OCI-LY3 (cell line): ENCODE data around the gene MAN2A1.

ENCODE experiments used
- CTCF ChIP-seq: fragments of 200-600, 300-600 bp; sonication (generic); IDR thresholded peaks from 2 replicates; pipeline ENCODE4 v1.5.1; 2014; ENCODE audit warnings: antibody characterized with exemption, low read length, low read depth
- EZH2phosphoT487 ChIP-seq: fragments of 200-600 bp; shearing (Covaris generic); IDR thresholded peaks from 2 replicates; pipeline ENCODE4 v1.6.1; 2018; ENCODE audit warnings: antibody characterized with exemption, mixed run types, low read depth

- TF ChIP-seq CTCF (no peak), EZH2phosphoT487 (no peak)
Measured at GRCh38 chr5:109643791-109644350, 45.9 kb upstream of the MAN2A1 start.
